Vagina (tissue), 2 donors: ENCODE measurements around the gene PRKAR2B. TPM values are rescaled to one million over a fixed set of nuclear protein-coding genes. Genes with fewer than 3 reads are reported as not detected.
A peak's percentile ranks its signal among the peaks of the same experiment; 100 is the strongest.

ENCODE experiments used
- DNase-seq, 2 donors: peaks; one replicate each; pipeline ENCODE4 v3.0.0-alpha.2; 2017; ENCODE audit errors: extremely low spot score in 2 of 2
- H3K27ac ChIP-seq: fragments of 200-600 bp; sonication (generic); one replicate; pipeline ENCODE4 v1.5.1; 2019
- H3K27me3 ChIP-seq: fragments of 200-600 bp; sonication (generic); one replicate; pipeline ENCODE4 v1.5.1; 2019
- H3K36me3 ChIP-seq, 2 donors: fragments of 200-600 bp; sonication (generic); one replicate each; pipeline ENCODE4 v1.5.1; 2017 to 2019
- H3K4me1 ChIP-seq: fragments of 200-600 bp; sonication (generic); one replicate; pipeline ENCODE4 v1.5.1; 2019
- H3K4me3 ChIP-seq, 2 donors: fragments of 200-600 bp; sonication (generic); 1 replicate in 1 of 2; 2 replicates in 1 of 2; pipeline ENCODE4 v1.5.1; 2016 to 2019
- H3K9me3 ChIP-seq: fragments of 200-600 bp; sonication (generic); one replicate; pipeline ENCODE4 v1.5.1; 2019
- POLR2A ChIP-seq, 2 donors: fragments of 450-650 bp; IDR thresholded peaks; one replicate each; pipeline ENCODE4 v1.6.1; 2017; ENCODE audit warnings: antibody characterized with exemption in 2 of 2, mild to moderate bottlenecking in 2 of 2, moderate library complexity in 2 of 2
- POLR2AphosphoS5 ChIP-seq, 2 donors: sonication (generic); formaldehyde crosslinking; IDR thresholded peaks; one replicate each; pipeline ENCODE4 v1.9.0; 2017; ENCODE audit warnings: antibody characterized with exemption in 2 of 2, mild to moderate bottlenecking in 2 of 2, low read depth in 1 of 2; ENCODE audit not compliant: insufficient read depth in 1 of 2
- intact Hi-C: fragments of 100-400 bp; cut with DNase I; formaldehyde crosslinking; loops from one replicate; pipeline ENCODE4 v1.15.1; 2023
- total RNA-seq: library from RNA; depleted of rRNA; stranded (reverse); fragments of >200 nt; gene quantifications from one replicate; pipeline ENCODE4 v1.2.3, GENCODE V29; 2016
- TF ChIP-seq, protein P1 (sequence below), 3 experiments: fragments of 450-650 bp in 2 of 3; fragments of 200-600 bp in 1 of 3; sonication (generic) in 1 of 3; IDR thresholded peaks; one replicate each; pipeline ENCODE4 v1.5.1; 2017 to 2019; ENCODE audit warnings: antibody characterized with exemption in 3 of 3, mild to moderate bottlenecking in 2 of 3, moderate library complexity in 2 of 3

PRKAR2B gene
- total RNA-seq, 1 donor from 2014 or later, result 16.5 TPM

DNA sequence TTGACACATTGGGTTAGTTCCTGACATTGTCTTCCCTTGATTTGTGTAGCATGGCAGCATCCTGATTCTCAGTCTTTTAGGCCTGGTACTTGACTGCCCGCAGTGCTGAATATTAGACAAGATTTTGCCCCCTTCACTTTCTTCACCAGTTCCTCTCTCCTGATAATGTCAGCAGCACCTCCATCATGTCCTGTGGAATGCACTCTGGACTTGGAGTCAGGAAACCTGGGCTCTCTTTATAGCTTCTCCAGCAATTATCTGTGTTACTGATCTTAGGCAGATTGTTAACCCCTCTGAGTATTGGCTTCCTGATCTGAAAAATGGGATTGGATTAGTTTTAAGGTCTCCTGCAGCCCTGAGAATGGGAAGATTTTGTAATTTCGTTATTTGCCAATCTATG is 143.3 kb downstream of the PRKAR2B start:
- H3K4me3 ChIP-seq, result no peak overlapping the region
- H3K36me3 ChIP-seq, result peaks cover 0 to 64% of the 10 kb centered on the region in 2 donors
- no peak for DNase-seq

DNA sequence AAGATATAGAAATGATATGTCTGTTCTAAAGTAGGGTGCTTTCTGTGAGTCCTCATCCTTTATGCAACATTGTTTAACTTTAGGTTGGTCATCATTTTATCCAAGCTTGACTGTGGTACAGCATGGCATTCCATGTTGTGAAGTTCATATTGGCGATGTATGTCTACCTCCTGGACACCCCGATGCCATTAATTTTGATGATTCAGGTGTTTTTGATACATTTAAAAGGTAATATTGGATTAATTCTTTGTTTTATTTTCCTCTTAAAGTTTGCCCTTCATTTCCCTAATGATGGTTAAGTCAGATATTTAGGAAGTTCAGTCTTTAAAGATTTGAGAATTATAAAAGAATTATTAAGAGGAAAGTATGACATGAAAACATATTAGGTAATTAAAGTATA is 145.6 kb downstream of the PRKAR2B start:
- Histone ChIP-seq H3K27ac (no peak overlapping the region), H3K4me3 (no peak overlapping the region), H3K36me3 (peaks cover 0 to 60% of the 10 kb centered on the region in 2 donors), H3K9me3 (no peaks in the 10 kb centered on the region), H3K4me1 (no peaks in the 10 kb centered on the region), H3K27me3 (no peaks in the 10 kb centered on the region)
- no peak for DNase-seq
- intact Hi-C loops, result no loop called here
- TF ChIP-seq POLR2A (IDR thresholded peaks at IDR 0.05) (no peak), POLR2AphosphoS5 (IDR thresholded peaks at IDR 0.05; ENCODE audit: insufficient read depth in 1 of 2, low read depth in 1 of 2) (no peak)
- TF ChIP-seq, protein P1, sequence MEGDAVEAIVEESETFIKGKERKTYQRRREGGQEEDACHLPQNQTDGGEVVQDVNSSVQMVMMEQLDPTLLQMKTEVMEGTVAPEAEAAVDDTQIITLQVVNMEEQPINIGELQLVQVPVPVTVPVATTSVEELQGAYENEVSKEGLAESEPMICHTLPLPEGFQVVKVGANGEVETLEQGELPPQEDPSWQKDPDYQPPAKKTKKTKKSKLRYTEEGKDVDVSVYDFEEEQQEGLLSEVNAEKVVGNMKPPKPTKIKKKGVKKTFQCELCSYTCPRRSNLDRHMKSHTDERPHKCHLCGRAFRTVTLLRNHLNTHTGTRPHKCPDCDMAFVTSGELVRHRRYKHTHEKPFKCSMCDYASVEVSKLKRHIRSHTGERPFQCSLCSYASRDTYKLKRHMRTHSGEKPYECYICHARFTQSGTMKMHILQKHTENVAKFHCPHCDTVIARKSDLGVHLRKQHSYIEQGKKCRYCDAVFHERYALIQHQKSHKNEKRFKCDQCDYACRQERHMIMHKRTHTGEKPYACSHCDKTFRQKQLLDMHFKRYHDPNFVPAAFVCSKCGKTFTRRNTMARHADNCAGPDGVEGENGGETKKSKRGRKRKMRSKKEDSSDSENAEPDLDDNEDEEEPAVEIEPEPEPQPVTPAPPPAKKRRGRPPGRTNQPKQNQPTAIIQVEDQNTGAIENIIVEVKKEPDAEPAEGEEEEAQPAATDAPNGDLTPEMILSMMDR (IDR thresholded peaks at IDR 0.05), result no peak

More for the DNA sequence above, 143.3 kb downstream of the PRKAR2B start:
- intact Hi-C loops, result no loop called here
- Histone ChIP-seq H3K4me1 (peaks cover 5% of the 10 kb centered on the region), H3K27ac (no peak overlapping the region), H3K27me3 (no peaks in the 10 kb centered on the region), H3K9me3 (no peaks in the 10 kb centered on the region)
- TF ChIP-seq POLR2AphosphoS5 (IDR thresholded peaks at IDR 0.05; ENCODE audit: insufficient read depth in 1 of 2, low read depth in 1 of 2), result no peak
- TF ChIP-seq POLR2A (IDR thresholded peaks at IDR 0.05), result no peak
- TF ChIP-seq, protein P1 (IDR thresholded peaks at IDR 0.05), result no peak

DNA sequence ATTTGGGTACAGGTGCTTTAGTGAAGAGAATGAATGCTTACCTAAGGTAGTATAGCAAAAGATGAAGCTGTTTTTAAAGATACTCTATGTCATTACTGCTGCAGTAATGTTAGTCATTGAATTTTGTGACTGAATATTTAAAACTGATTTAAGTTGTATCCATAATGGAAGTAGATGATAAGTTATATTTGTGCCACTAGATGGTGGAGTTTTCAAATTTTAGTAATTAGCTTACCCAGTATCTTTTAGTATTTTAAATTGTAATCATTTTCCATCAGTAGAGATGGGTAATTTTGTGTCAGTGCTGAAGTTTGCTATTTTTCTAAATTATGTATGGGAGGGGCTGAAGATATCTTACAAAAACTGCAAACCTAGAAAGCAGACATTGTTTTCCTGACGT is 149.5 kb downstream of the PRKAR2B start:
- H3K9me3 ChIP-seq, result no peaks in the 10 kb centered on the region
- intact Hi-C loops, result no loop called here
- TF ChIP-seq, protein P1 (IDR thresholded peaks at IDR 0.05), result peak in 1 of 3 experiments; percentile 7
- no peak for TF ChIP-seq POLR2A (IDR thresholded peaks at IDR 0.05)
- TF ChIP-seq POLR2AphosphoS5 (IDR thresholded peaks at IDR 0.05; ENCODE audit: insufficient read depth in 1 of 2, low read depth in 1 of 2), result no peak
- no peak overlapping the region for H3K4me3 ChIP-seq
- H3K36me3 ChIP-seq, result peaks cover 0 to 63% of the 10 kb centered on the region in 2 donors
- H3K27ac ChIP-seq, result no peak overlapping the region
- no peaks in the 10 kb centered on the region for H3K4me1 ChIP-seq
- DNase-seq, result no peak
- no peaks in the 10 kb centered on the region for H3K27me3 ChIP-seq

DNA sequence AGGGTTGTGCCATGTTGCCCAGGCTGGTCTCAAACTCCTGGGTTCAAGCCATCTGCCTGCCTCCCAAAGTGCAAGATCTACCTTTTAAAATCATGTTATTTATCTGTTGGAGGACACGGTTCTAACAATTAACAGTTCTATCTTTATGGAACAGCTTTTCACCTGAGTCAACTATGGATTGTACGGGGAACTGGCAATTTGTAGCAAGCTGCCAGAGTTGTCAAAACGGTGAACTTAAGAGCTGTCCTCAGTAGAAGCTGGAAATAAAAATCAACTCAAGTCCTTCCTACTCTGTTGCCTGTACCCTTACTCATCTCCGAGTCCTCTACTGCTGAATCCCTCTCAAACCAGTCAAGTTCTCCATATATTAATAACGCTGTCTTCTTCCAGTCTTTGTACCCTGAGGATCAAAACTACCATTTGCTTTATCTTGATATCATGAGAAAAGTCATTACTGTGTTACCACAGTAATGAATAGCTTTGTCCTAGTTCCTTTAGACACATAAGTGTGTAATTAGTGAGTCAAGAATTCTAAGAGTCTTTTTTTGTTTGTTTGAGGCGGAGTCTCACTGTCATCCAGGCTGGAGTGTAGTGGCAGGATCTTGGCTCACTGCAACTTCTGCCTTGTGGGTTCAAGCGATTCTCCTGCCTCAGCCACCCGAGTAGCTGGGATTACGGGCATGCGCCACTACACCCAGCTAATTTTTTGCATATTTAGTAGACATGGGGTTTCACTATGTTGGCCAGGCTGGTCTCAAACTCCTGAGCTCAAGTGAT is 152.5 kb downstream of the PRKAR2B start:
- Histone ChIP-seq H3K9me3 (no peaks in the 10 kb centered on the region), H3K27me3 (no peaks in the 10 kb centered on the region), H3K36me3 (peaks cover 0 to 65% of the 10 kb centered on the region in 2 donors), H3K4me1 (no peaks in the 10 kb centered on the region), H3K27ac (no peak overlapping the region), H3K4me3 (no peak overlapping the region)
- intact Hi-C loops, result no loop called here
- no peak for DNase-seq
- TF ChIP-seq, protein P1 (IDR thresholded peaks at IDR 0.05), result no peak
- no peak for TF ChIP-seq POLR2AphosphoS5 (IDR thresholded peaks at IDR 0.05; ENCODE audit: insufficient read depth in 1 of 2, low read depth in 1 of 2)
- no peak for TF ChIP-seq POLR2A (IDR thresholded peaks at IDR 0.05)

DNA sequence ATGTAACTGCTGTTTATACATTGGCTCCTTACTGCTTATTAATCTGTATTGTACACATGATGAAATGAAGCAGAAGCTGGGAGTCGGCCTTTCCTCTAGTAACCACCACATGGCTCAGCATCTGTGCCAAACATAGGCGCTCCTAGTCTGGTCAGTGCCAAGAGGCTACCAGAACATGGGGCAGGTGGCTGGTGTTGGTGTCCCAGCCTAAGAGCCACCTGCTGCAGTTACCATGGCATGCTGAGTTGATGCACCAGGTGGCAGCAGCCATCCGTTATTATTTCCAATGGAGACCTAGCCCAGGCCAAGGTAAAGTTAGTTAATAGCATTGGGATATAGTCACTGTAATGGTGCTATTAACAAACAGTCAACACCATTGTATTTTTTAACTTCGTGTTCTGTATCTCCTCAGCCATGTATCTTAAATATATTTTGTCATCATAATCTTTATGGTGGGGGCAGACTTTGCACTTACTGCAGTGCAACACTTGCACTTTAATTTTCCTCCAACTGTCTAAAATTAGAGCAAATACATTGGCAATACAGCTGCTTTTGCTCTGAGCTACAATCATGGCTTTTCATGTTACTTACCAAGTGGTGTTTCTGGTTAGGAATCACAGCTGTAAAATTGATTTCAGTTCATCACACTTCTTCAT is 157.4 kb downstream of the PRKAR2B start:
- Histone ChIP-seq H3K27me3 (no peaks in the 10 kb centered on the region), H3K4me3 (no peak overlapping the region), H3K36me3 (peaks cover 0 to 77% of the 10 kb centered on the region in 2 donors), H3K27ac (no peak overlapping the region), H3K4me1 (peaks cover 4% of the 10 kb centered on the region), H3K9me3 (no peaks in the 10 kb centered on the region)
- TF ChIP-seq, protein P1 (IDR thresholded peaks at IDR 0.05), result peak in 2 of 3 experiments; percentile 33 to 43
- no peak for TF ChIP-seq POLR2AphosphoS5 (IDR thresholded peaks at IDR 0.05; ENCODE audit: insufficient read depth in 1 of 2, low read depth in 1 of 2)
- DNase-seq, result no peak
- intact Hi-C loops, result no loop called here
